ENCODE data around the gene ANKS1B. TPM values are rescaled to one million over a fixed set of nuclear protein-coding genes. Genes with fewer than 3 reads are reported as not detected.

ANKS1B gene
- total RNA-seq, 4 donors from 2014 or later: 34.5 to 81.9 (median 71.1) TPM

DNA sequence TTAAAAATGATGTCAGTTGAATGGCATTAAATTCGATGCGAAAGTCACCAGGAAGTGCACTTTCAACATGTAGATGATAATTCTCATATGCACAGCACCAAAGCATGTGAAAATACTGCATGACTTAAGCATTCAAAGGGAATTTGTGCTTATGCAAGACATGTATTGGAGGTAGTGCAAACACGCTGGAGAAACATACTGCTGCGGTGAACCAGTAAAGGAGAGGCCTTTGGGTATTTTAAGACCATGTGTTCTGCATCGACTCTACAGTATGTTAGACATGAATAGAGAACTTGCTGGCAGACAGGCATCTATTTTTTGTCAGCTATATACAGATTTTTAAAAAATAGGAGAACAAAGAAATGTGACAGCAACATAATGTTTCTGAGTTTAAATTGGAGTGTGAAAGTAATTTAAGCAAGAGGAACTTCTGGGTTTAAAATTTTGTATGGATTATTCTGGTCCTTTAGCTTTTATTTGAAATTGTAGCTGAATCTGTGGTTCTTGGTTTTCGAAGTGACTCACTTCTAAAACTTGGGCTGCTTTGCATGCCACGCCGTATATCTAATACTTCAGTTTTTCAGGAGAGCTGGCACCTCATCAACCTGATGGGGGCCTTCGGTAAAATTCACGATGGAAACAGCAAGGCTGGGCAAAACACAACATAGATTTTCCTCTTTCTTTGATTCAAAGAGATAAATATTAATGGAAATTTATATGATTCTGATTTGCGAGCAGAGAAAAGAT, 930.9 kb downstream of the ANKS1B start:
- intact Hi-C loops (cut with DNase I): no loop called here
- Histone ChIP-seq H3K9me3 (no peaks in the 10 kb centered on the region), H3K4me1 (no peaks in the 10 kb centered on the region), H3K36me3 (no peaks in the 10 kb centered on the region), H3K27me3 (no peaks in the 10 kb centered on the region), H3K4me3 (replicated peaks in 1 of 3) (no peak overlapping the region), H3K27ac (no peak overlapping the region)
- WGBS, 2 donors: 91 to 94% methylated on average over 11 of the region's 11 CpGs
- DNase-seq: no peak
- no peak for TF ChIP-seq POLR2A (IDR thresholded peaks at IDR 0.05)
- TF ChIP-seq, protein P1, sequence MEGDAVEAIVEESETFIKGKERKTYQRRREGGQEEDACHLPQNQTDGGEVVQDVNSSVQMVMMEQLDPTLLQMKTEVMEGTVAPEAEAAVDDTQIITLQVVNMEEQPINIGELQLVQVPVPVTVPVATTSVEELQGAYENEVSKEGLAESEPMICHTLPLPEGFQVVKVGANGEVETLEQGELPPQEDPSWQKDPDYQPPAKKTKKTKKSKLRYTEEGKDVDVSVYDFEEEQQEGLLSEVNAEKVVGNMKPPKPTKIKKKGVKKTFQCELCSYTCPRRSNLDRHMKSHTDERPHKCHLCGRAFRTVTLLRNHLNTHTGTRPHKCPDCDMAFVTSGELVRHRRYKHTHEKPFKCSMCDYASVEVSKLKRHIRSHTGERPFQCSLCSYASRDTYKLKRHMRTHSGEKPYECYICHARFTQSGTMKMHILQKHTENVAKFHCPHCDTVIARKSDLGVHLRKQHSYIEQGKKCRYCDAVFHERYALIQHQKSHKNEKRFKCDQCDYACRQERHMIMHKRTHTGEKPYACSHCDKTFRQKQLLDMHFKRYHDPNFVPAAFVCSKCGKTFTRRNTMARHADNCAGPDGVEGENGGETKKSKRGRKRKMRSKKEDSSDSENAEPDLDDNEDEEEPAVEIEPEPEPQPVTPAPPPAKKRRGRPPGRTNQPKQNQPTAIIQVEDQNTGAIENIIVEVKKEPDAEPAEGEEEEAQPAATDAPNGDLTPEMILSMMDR (IDR thresholded peaks at IDR 0.05): no peak

DNA sequence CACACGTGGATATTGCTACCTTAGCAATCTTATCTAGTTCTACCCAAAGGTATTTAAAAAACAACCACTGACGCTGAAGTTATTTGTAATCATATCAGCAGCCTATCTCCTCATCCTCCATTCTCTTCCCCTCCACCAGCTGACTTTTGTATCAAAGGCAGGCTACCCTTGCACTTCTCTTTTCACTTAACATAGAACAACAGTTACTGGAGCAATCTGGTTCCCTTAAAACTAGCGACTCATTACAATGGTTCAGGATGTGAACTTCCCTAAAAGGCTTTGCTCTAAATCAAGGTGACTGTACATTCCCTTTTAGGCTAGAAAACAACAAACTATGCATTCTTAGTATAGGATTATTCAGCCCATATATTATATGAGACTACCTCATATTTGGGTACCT, 935.0 kb downstream of the ANKS1B start:
- TF ChIP-seq, protein P1 (IDR thresholded peaks at IDR 0.05): no peak
- no peak for TF ChIP-seq POLR2A (IDR thresholded peaks at IDR 0.05)
- Histone ChIP-seq H3K9me3 (no peaks in the 10 kb centered on the region), H3K27me3 (no peaks in the 10 kb centered on the region), H3K4me1 (no peaks in the 10 kb centered on the region), H3K27ac (no peak overlapping the region), H3K36me3 (no peaks in the 10 kb centered on the region), H3K4me3 (replicated peaks in 1 of 3) (no peak overlapping the region)
- intact Hi-C loops (cut with DNase I): loop anchor here (10.0 kb wide), 1 partner anchor 715 kb away; no protein-coding TSS in a partner anchor
- WGBS, 2 donors: 70 to 79% methylated on average over 3 of the region's 3 CpGs
- no peak for DNase-seq

DNA sequence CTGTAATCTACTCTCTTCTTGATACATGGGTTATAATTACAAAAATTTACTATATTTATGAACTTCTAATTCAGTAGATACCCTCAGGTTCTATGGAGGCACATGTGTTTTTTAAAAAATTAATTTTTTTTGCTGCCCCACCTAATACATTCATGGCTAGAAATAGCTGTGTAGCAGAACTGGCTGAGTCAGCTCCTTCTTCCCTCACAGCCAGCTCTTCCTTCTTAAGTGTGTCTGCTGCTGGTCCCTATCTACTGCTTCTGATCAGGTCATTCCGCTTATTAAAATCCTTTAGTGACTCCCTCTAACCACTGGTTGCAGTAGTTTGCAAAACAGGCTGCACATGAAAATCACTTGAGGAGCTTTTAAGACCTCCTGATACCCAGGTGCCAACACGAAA, 939.6 kb downstream of the ANKS1B start:
- TF ChIP-seq, protein P1 (IDR thresholded peaks at IDR 0.05): no peak
- no peak for TF ChIP-seq POLR2A (IDR thresholded peaks at IDR 0.05)
- no peaks in the 10 kb centered on the region for H3K27me3 ChIP-seq
- 87 to 96% methylated on average over 2 of the region's 2 CpGs for WGBS, 2 donors
- H3K4me3 ChIP-seq (replicated peaks in 1 of 3): no peak overlapping the region
- intact Hi-C loops (cut with DNase I): loop anchor here (10.0 kb wide), 1 partner anchor 720 kb away; no protein-coding TSS in a partner anchor
- no peaks in the 10 kb centered on the region for H3K36me3 ChIP-seq
- no peaks in the 10 kb centered on the region for H3K4me1 ChIP-seq
- no peak for DNase-seq
- no peaks in the 10 kb centered on the region for H3K9me3 ChIP-seq
- no peak overlapping the region for H3K27ac ChIP-seq

DNA sequence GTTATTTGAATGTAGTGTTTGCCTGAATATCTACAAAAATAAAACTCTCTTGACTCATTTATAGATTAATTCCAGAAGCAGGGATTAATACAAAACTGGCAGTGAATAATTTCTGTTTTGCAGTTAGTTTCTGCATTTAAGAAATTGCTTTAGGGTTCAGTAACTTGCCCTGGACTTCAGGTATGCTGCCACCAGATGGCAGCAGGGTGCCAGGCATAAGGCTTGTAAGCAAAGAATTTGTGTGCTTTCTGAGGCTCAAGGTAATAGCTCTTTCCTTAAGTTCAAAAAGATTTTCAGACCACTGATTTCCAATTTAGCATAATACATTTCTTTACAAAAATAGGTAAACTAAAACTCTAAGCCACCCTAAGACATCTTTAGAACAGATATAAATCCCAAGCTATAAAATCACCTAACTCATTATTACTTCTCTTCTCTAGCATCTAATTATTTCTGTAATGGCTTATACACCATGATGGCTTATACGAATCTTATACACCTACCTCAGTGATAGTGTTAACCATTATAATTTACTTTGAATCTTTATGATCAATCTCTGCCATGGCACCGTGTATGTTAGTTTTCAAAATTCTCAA, 941.3 kb downstream of the ANKS1B start:
- TF ChIP-seq POLR2A (IDR thresholded peaks at IDR 0.05): no peak
- TF ChIP-seq, protein P1 (IDR thresholded peaks at IDR 0.05): peak; percentile 57 to 89 (median 75)
- Histone ChIP-seq H3K4me1 (no peaks in the 10 kb centered on the region), H3K27ac (no peak overlapping the region), H3K27me3 (no peaks in the 10 kb centered on the region), H3K9me3 (no peaks in the 10 kb centered on the region), H3K4me3 (replicated peaks in 1 of 3) (no peak overlapping the region), H3K36me3 (no peaks in the 10 kb centered on the region)
- peak; percentile 64 to 76 for DNase-seq
- WGBS, 2 donors: 71 to 80% methylated on average over 2 of the region's 2 CpGs
- intact Hi-C loops (cut with DNase I): loop anchor here (10.0 kb wide), 1 partner anchor 721 kb away; no protein-coding TSS in a partner anchor

DNA sequence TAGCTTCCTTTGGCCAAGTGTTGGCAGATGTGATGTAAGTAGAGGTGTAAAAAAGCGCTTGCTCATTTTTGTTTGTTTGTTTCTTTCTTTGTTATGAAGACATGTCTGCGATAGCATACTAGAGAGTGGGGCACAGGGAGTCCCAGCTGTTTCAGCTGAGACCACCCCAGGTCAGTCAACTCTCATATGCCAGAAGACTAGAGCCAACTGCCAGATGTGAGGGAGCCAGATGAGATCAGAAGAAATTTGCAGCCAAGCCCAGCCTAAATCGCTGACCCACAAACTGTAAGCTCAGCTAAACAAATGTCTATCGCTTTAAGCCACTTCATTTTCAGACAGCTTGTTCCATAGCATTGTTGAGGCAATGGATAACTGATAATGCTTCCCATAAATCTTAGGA, 942.5 kb downstream of the ANKS1B start:
- Histone ChIP-seq H3K4me1 (no peaks in the 10 kb centered on the region), H3K27me3 (no peaks in the 10 kb centered on the region), H3K9me3 (no peaks in the 10 kb centered on the region), H3K4me3 (replicated peaks in 1 of 3) (no peak overlapping the region), H3K36me3 (no peaks in the 10 kb centered on the region), H3K27ac (no peak overlapping the region)
- no peak for DNase-seq
- intact Hi-C loops (cut with DNase I): loop anchor here (10.0 kb wide), 1 partner anchor 723 kb away; no protein-coding TSS in a partner anchor
- 88 to 89% methylated on average over 4 of the region's 4 CpGs for WGBS, 2 donors
- no peak for TF ChIP-seq POLR2A (IDR thresholded peaks at IDR 0.05)
- TF ChIP-seq, protein P1 (IDR thresholded peaks at IDR 0.05): no peak

Measured in thyroid gland (tissue), 4 donors.